ENCODE results near the gene PDE6G. TPM values are rescaled to one million over a fixed set of nuclear protein-coding genes. Genes with fewer than 3 reads are reported as not detected.

The PDE6G gene
- total RNA-seq, 1 donor from 2014 or later: not detected

DNA sequence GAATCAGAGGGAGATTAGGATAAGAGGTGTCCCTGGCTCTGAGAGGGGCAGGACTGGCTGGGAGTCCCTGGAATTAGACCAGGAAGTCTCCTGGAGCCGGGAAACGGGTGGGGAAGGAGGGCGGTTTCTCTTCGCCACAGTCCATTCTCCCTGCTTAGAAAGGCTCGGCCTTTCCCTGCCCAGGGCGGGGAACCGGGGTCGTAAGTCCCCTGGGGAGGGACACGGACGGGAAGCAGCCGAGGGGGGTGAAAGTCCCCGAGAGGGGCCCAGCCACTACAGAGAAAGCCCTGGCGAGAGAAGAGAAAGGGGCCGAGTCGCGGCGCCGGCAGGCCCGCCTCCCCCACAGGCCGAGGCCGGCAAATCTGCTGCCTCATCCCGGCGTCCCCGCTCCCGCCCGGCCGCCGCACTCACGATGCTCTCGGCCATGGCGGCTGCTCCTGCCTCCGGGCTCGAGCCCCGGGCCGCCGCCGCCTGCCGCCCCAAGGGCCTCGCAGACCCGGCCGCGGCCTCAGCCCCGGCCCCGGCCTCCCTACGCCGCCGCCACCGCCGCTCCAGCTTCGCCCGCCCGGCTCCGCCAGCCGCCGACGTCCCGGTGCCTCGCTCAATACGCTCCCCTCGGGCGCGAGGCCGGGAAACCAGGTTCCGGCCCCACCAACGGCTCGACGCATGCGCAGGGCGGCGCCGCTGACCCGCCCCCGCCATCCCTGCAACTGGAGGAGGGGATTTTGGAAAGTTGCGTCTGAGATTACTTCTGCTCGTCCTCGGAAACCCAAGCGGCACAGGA, 19.6 kb downstream of the PDE6G start, which contains the start of the genes NPLOC4 and TSPAN10:
Gene NPLOC4 (minus strand): TSS at position 608 of the 784 bp plus-strand sequence. CDS start 182 bp downstream, at position 426.
Gene TSPAN10 (plus strand): TSS at position 692 of the 784 bp plus-strand sequence. CDS start 5,217 bp downstream, outside the sequence.
- DNase-seq (ENCODE audit: low spot score): peak; percentile 95
- Histone ChIP-seq H3K4me3 (peak within 1 kb of the TSS; percentile 87), H3K4me1 (peaks cover 8% of the 10 kb centered on the region), H3K27ac (peak within 1 kb of the TSS; percentile 80), H3K27me3 (no peaks in the 10 kb centered on the region), H3K36me3 (no peaks in the 10 kb centered on the region), H3K79me2 (ENCODE audit: low read depth) (peaks cover 50% of the 10 kb centered on the region), H3K4me2 (peak within 1 kb of the TSS; percentile 97), H4K20me1 (ENCODE audit: low read depth) (peaks cover 23% of the 10 kb centered on the region), H2AFZ (replicated peaks) (peak within 1 kb of the TSS; percentile 98), H3K9me3 (ENCODE audit: low read depth) (no peaks in the 10 kb centered on the region), H3F3A (ENCODE audit: low read depth) (peaks cover 7% of the 10 kb centered on the region), H3K9ac (peak within 1 kb of the TSS; percentile 93)
- TF ChIP-seq EZH2phosphoT487 (IDR thresholded peaks at IDR 0.05) (no peak), EZH2 (IDR thresholded peaks at IDR 0.05) (no peak)
- TF ChIP-seq, protein P1, sequence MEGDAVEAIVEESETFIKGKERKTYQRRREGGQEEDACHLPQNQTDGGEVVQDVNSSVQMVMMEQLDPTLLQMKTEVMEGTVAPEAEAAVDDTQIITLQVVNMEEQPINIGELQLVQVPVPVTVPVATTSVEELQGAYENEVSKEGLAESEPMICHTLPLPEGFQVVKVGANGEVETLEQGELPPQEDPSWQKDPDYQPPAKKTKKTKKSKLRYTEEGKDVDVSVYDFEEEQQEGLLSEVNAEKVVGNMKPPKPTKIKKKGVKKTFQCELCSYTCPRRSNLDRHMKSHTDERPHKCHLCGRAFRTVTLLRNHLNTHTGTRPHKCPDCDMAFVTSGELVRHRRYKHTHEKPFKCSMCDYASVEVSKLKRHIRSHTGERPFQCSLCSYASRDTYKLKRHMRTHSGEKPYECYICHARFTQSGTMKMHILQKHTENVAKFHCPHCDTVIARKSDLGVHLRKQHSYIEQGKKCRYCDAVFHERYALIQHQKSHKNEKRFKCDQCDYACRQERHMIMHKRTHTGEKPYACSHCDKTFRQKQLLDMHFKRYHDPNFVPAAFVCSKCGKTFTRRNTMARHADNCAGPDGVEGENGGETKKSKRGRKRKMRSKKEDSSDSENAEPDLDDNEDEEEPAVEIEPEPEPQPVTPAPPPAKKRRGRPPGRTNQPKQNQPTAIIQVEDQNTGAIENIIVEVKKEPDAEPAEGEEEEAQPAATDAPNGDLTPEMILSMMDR (IDR thresholded peaks at IDR 0.05): no peak
- peak within 1 kb of the TSS; percentile 90 for H3K27ac Mint-ChIP-seq
- no peaks in the 10 kb centered on the region for H3K9me3 Mint-ChIP-seq
- no peaks in the 10 kb centered on the region for H3K27me3 Mint-ChIP-seq (ENCODE audit: insufficient read depth, low read depth)
- peaks cover 6% of the 10 kb centered on the region for H3K36me3 Mint-ChIP-seq
- H3K4me3 Mint-ChIP-seq: peak within 1 kb of the TSS; percentile 95
- peaks cover 15% of the 10 kb centered on the region for H3K4me1 Mint-ChIP-seq

DNA sequence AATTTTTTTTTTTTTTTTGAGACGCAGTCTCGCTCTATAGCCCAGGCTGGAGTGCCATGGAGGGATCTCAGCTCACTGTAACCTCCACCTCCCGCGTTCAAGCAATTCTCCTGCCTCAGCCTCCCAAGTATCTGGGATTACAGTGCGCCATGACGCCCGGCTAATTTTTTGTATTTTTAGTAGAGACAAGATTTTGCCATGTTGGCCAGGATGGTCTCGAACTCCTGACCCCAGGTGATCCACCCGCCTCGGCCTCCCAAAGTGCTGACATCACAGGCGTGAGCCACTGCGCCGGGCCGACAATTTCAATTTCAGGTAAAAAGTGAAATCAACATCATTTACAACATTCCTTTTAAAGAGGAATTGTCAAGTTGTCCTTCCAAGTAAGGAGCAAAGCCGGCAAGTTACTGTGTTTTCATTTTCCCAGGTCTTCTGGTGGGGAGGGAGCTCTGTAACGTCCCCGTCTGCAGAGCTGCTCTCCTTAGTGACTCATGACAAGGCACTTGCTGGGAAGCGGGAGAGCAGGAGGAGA, 20.3 kb downstream of the PDE6G start:
- no peak for TF ChIP-seq EZH2phosphoT487 (IDR thresholded peaks at IDR 0.05)
- TF ChIP-seq, protein P1 (IDR thresholded peaks at IDR 0.05): no peak
- TF ChIP-seq EZH2 (IDR thresholded peaks at IDR 0.05): no peak
- no peak for DNase-seq (ENCODE audit: low spot score)
- no peaks in the 10 kb centered on the region for H3K27me3 Mint-ChIP-seq (ENCODE audit: insufficient read depth, low read depth)
- peaks cover 8% of the 10 kb centered on the region for H3K4me1 ChIP-seq
- H3K4me3 ChIP-seq: peak overlapping the region; percentile 87
- H3K27me3 ChIP-seq: no peaks in the 10 kb centered on the region
- H4K20me1 ChIP-seq (ENCODE audit: low read depth): peaks cover 23% of the 10 kb centered on the region
- peaks cover 13% of the 10 kb centered on the region for H3K4me1 Mint-ChIP-seq
- H3K27ac Mint-ChIP-seq: peak overlapping the region; percentile 90
- H3K4me3 Mint-ChIP-seq: peak overlapping the region; percentile 95
- no peaks in the 10 kb centered on the region for H3K9me3 ChIP-seq (ENCODE audit: low read depth)
- H3K4me2 ChIP-seq: peak overlapping the region; percentile 97
- peaks cover 7% of the 10 kb centered on the region for H3F3A ChIP-seq (ENCODE audit: low read depth)
- no peak overlapping the region for H2AFZ ChIP-seq (replicated peaks)
- H3K36me3 ChIP-seq: no peaks in the 10 kb centered on the region
- H3K9ac ChIP-seq: peak overlapping the region; percentile 93
- H3K36me3 Mint-ChIP-seq: peaks cover 6% of the 10 kb centered on the region
- peaks cover 57% of the 10 kb centered on the region for H3K79me2 ChIP-seq (ENCODE audit: low read depth)
- peak overlapping the region; percentile 80 for H3K27ac ChIP-seq
- no peaks in the 10 kb centered on the region for H3K9me3 Mint-ChIP-seq

DNA sequence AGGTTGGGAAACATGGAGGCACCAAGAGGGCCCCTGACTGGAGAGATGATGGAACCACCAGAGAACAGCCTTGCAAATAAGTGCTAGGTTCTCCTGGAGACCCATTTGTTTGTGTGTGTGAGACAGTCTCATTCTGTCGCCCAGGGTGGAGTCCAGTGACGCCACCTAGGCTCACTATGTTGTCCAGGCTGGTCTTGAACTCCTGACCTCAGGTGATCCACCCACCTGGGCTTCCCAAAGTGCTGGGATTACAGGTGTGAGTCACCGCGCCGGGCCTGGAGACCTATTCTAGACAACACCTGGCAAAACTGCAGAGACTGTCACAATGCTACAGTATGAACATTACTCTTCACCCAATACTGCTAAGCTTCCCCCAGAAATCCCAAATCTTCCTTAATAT, 20.9 kb downstream of the PDE6G start:
- H3K4me1 Mint-ChIP-seq: peaks cover 13% of the 10 kb centered on the region
- H3K4me3 ChIP-seq: peak overlapping the region; percentile 87
- H3K9me3 Mint-ChIP-seq: no peaks in the 10 kb centered on the region

More for the DNA sequence above, 20.9 kb downstream of the PDE6G start:
- peak overlapping the region; percentile 97 for H3K4me2 ChIP-seq
- Mint-ChIP-seq H3K27ac (no peak overlapping the region), H3K27me3 (ENCODE audit: insufficient read depth, low read depth) (no peaks in the 10 kb centered on the region), H3K4me3 (peak overlapping the region; percentile 95), H3K36me3 (peaks cover 6% of the 10 kb centered on the region)
- TF ChIP-seq EZH2phosphoT487 (IDR thresholded peaks at IDR 0.05) (no peak), EZH2 (IDR thresholded peaks at IDR 0.05) (no peak)
- TF ChIP-seq, protein P1 (IDR thresholded peaks at IDR 0.05): no peak
- H3K27me3 ChIP-seq: no peaks in the 10 kb centered on the region
- no peak for DNase-seq (ENCODE audit: low spot score)
- peaks cover 23% of the 10 kb centered on the region for H4K20me1 ChIP-seq (ENCODE audit: low read depth)
- peaks cover 7% of the 10 kb centered on the region for H3F3A ChIP-seq (ENCODE audit: low read depth)
- no peak overlapping the region for H3K27ac ChIP-seq
- peaks cover 63% of the 10 kb centered on the region for H3K79me2 ChIP-seq (ENCODE audit: low read depth)
- H3K36me3 ChIP-seq: no peaks in the 10 kb centered on the region
- no peak overlapping the region for H3K9ac ChIP-seq
- no peak overlapping the region for H2AFZ ChIP-seq (replicated peaks)
- no peaks in the 10 kb centered on the region for H3K9me3 ChIP-seq (ENCODE audit: low read depth)
- H3K4me1 ChIP-seq: peaks cover 8% of the 10 kb centered on the region
